Astrocyte (in vitro differentiated cells and primary cell): ENCODE measurements around the gene PMM2. TPM values are rescaled to one million over a fixed set of nuclear protein-coding genes. Genes with fewer than 3 reads are reported as not detected.

Source experiments
- DNase-seq: peaks from one replicate; pipeline ENCODE4 v3.0.0-alpha.2; 2010; ENCODE audit warnings: low read depth
- FAIRE-seq: peaks from 2 replicates; lab custom pipeline; 2011; peaks lifted over from hg19 to GRCh38; lab: Jason Lieb, UNC
- H2AFZ ChIP-seq: 2 replicates; pipeline ENCODE4 v1.6.0; 2012; ENCODE audit warnings: low read depth, low read length, inconsistent platforms
- H3K27ac ChIP-seq: 2 replicates; pipeline ENCODE4 v1.5.1; 2011; ENCODE audit warnings: low read depth, low read length, inconsistent platforms
- H3K27me3 ChIP-seq: 2 replicates; pipeline ENCODE4 v1.6.0; 2011; ENCODE audit warnings: low read length, inconsistent platforms; ENCODE audit not compliant: insufficient read depth
- H3K36me3 ChIP-seq: 2 replicates; pipeline ENCODE4 v1.5.1; 2011; ENCODE audit warnings: low read length, inconsistent platforms; ENCODE audit not compliant: insufficient read depth
- H3K4me1 ChIP-seq: 2 replicates; pipeline ENCODE4 v1.5.1; 2011; ENCODE audit warnings: low read length, inconsistent platforms; ENCODE audit not compliant: insufficient read depth
- H3K4me2 ChIP-seq: 2 replicates; pipeline ENCODE4 v1.6.0; 2012; ENCODE audit warnings: low read length, inconsistent platforms
- H3K4me3 ChIP-seq: 2 replicates; pipeline ENCODE4 v1.5.1; 2011; ENCODE audit warnings: low read depth, mild to moderate bottlenecking, low read length, inconsistent platforms; ENCODE audit not compliant: insufficient read depth
- H3K79me2 ChIP-seq: 2 replicates; pipeline ENCODE4 v1.6.0; 2012; ENCODE audit warnings: mild to moderate bottlenecking, low read length, inconsistent platforms; ENCODE audit not compliant: insufficient read depth
- H3K9ac ChIP-seq: 2 replicates; pipeline ENCODE4 v1.6.0; 2012; ENCODE audit warnings: mild to moderate bottlenecking, low read length, inconsistent platforms
- H3K9me3 ChIP-seq: 2 replicates; pipeline ENCODE4 v1.5.1; 2012; ENCODE audit warnings: low read depth, mild to moderate bottlenecking, low read length, inconsistent platforms; ENCODE audit not compliant: insufficient read depth
- H4K20me1 ChIP-seq: 2 replicates; pipeline ENCODE4 v1.6.0; 2012; ENCODE audit warnings: low read length, inconsistent platforms; ENCODE audit not compliant: insufficient read depth
- H3K27ac Mint-ChIP-seq: one replicate; pipeline ENCODE4 v1.8.0; 2021; ENCODE audit warnings: mild to moderate bottlenecking, mixed read lengths; ENCODE audit not compliant: unreplicated experiment
- H3K27me3 Mint-ChIP-seq: one replicate; pipeline ENCODE4 v1.8.0; 2021; ENCODE audit warnings: low read depth, mixed read lengths; ENCODE audit not compliant: unreplicated experiment
- H3K36me3 Mint-ChIP-seq: one replicate; pipeline ENCODE4 v1.8.0; 2021; ENCODE audit warnings: low read depth, mixed read lengths; ENCODE audit not compliant: unreplicated experiment
- H3K4me1 Mint-ChIP-seq: one replicate; pipeline ENCODE4 v1.8.0; 2021; ENCODE audit warnings: low read depth, mixed read lengths; ENCODE audit not compliant: unreplicated experiment
- H3K4me3 Mint-ChIP-seq: one replicate; pipeline ENCODE4 v1.8.0; 2021; ENCODE audit warnings: mild to moderate bottlenecking, moderate library complexity, mixed read lengths; ENCODE audit not compliant: unreplicated experiment
- H3K9me3 Mint-ChIP-seq: one replicate; pipeline ENCODE4 v1.8.0; 2021; ENCODE audit warnings: mild to moderate bottlenecking, mixed read lengths; ENCODE audit not compliant: unreplicated experiment
- EZH2 ChIP-seq: IDR thresholded peaks from 2 replicates; pipeline ENCODE4 v1.6.1; 2012; ENCODE audit warnings: mild to moderate bottlenecking, low read length, inconsistent platforms; ENCODE audit not compliant: insufficient read depth
- total RNA-seq: library from RNA; stranded (reverse); gene quantifications from 2 replicates; pipeline ENCODE4 v1.2.1, GENCODE V29; 2021
- TF ChIP-seq, protein P1 (sequence below): IDR thresholded peaks from 2 replicates; pipeline ENCODE4 v1.5.1; 2011; ENCODE audit warnings: low read depth, mild to moderate bottlenecking, inconsistent platforms, low read length, moderate library complexity; ENCODE audit not compliant: insufficient read depth

The PMM2 gene
- total RNA-seq, 1 donor from 2014 or later = 57.8 TPM

DNA sequence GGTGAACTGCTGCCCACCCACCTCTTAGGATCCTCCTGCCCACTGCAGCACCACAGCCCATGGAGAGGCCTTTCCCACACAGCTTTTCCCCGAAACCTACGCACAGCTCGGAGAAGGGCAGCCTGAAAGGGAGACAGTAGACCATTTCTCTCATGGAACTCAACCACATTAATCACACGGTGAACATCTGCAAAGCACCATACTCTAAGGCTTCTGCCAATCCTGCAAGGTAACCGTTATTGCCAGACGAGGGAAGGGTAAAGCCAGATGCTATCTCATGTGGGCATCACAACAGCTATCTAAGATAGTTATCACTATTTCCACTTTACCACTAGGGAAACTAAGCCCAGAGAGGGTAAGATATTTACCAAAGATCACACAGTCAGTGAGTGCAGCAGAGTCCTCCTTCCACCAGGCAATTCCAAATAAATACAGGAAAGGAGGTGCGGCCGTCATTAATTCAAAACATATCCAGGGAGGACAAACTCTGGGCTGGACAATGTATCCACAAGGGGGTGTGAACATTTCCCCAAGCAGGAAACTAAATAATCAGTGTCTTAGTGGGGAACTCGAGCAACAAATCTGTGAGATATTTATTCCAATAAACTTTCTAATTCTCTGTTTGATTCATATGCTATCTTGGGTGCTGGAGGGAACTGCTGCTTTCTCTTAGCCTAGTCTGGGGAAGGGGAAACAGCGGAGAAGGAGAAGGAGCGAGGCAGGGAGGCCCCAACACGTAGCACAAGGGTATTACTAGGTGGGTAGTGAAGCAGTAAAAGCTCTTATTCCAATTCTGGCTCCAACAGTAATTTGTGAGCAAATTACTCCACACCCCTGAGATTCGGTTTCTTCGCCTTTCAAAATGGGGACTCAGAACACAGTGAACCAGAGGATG lies 923 bp upstream of the PMM2 start:
- Mint-ChIP-seq H3K4me1 (peaks cover 16% of the 10 kb centered on the region), H3K27me3 (no peaks in the 10 kb centered on the region), H3K9me3 (no peaks in the 10 kb centered on the region), H3K36me3 (peaks cover 6% of the 10 kb centered on the region), H3K27ac (peak overlapping the region; percentile 41), H3K4me3 (peak overlapping the region; percentile 98)
- Histone ChIP-seq H3K4me1 (peaks cover 20% of the 10 kb centered on the region), H3K9ac (peak overlapping the region; percentile 98), H3K27me3 (no peaks in the 10 kb centered on the region), H3K27ac (peak overlapping the region; percentile 97), H2AFZ (peak overlapping the region; percentile 76), H3K36me3 (peaks cover 17% of the 10 kb centered on the region), H3K4me3 (peak overlapping the region; percentile 91), H4K20me1 (peaks cover 31% of the 10 kb centered on the region), H3K9me3 (no peaks in the 10 kb centered on the region), H3K4me2 (peak overlapping the region; percentile 96), H3K79me2 (peaks cover 65% of the 10 kb centered on the region)
- FAIRE-seq (no peak), DNase-seq (no peak)
- TF ChIP-seq EZH2 = no peak
- TF ChIP-seq, protein P1, sequence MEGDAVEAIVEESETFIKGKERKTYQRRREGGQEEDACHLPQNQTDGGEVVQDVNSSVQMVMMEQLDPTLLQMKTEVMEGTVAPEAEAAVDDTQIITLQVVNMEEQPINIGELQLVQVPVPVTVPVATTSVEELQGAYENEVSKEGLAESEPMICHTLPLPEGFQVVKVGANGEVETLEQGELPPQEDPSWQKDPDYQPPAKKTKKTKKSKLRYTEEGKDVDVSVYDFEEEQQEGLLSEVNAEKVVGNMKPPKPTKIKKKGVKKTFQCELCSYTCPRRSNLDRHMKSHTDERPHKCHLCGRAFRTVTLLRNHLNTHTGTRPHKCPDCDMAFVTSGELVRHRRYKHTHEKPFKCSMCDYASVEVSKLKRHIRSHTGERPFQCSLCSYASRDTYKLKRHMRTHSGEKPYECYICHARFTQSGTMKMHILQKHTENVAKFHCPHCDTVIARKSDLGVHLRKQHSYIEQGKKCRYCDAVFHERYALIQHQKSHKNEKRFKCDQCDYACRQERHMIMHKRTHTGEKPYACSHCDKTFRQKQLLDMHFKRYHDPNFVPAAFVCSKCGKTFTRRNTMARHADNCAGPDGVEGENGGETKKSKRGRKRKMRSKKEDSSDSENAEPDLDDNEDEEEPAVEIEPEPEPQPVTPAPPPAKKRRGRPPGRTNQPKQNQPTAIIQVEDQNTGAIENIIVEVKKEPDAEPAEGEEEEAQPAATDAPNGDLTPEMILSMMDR = peak; percentile 4

GRCh38 chr16:8798174-8798527 lies 512 bp downstream of the PMM2 start:
- no peak for DNase-seq
- Histone ChIP-seq H2AFZ (peak overlapping the region; percentile 73), H4K20me1 (peaks cover 42% of the 10 kb centered on the region), H3K27ac (peak overlapping the region; percentile 97), H3K4me3 (peak overlapping the region; percentile 91), H3K4me2 (peak overlapping the region; percentile 96), H3K27me3 (no peaks in the 10 kb centered on the region), H3K4me1 (peaks cover 20% of the 10 kb centered on the region), H3K9ac (peak overlapping the region; percentile 98), H3K79me2 (peaks cover 79% of the 10 kb centered on the region), H3K9me3 (no peaks in the 10 kb centered on the region), H3K36me3 (peaks cover 30% of the 10 kb centered on the region)
- H3K36me3 Mint-ChIP-seq = peaks cover 6% of the 10 kb centered on the region
- no peak for FAIRE-seq
- no peak for TF ChIP-seq EZH2
- TF ChIP-seq, protein P1 = no peak
- H3K4me3 Mint-ChIP-seq = peak overlapping the region; percentile 98
- H3K9me3 Mint-ChIP-seq = no peaks in the 10 kb centered on the region
- H3K27ac Mint-ChIP-seq = peak overlapping the region; percentile 91
- no peaks in the 10 kb centered on the region for H3K27me3 Mint-ChIP-seq
- H3K4me1 Mint-ChIP-seq = peaks cover 16% of the 10 kb centered on the region
